HG03460 (cell line): Measurements from ENCODE around the gene FEV.

Experiments used
- ATAC-seq: cut with Tn5 transposase; IDR thresholded peaks from one replicate; pipeline ENCODE4 v1.9.1; 2021; ENCODE audit not compliant: unreplicated experiment

FEV gene

DNA sequence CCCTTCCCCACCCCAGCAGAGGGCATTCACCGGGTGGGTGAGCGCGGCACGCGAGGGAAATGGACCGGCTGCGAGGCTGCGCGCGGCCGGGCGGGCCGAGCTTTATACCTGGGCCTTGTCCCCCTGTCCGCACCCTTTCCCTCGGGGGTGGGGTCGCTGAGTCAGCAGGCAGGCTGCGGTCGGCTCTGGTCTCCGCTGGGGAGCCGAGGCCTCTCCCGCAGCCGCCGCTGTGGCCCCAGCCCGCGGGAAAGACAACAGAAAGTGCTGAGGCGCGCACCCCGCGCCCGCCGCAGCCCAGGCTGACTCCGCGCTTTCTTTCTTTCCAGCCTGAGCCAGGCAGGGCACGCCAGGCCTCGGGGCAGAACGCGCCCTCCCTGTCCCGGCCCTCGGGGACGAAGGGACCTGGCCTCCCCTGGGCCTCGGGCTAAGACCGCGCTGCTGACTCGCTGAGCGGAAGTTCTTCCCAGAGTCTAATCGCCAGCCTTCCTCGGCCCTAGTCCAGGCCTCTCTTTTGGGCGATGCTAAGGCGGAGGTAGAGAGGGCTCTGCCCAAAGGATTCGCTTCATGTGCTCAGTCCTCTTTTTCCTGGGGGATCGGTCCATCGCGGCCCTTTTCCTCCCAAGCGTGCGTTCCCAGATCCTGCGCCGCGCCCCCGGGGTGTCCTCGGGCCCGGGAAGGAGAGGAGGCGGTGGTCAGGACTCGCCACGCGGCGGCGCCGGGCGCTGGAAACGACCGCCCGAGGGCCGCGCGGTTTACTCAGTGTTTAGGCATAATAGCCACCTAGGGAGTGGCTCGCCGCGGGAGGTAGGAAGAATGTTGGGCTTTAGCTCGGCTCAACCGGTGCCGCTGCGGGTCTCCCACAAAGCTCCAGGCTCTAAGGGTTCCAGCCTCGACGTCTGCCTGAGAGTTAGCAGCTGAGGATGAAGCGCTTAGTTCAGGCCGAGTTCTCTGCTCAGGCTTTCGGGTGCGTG, 8.6 kb upstream of the FEV start, which contains the start of gene CRYBA2:
TSS of gene CRYBA2 (minus strand) at position 78 of the 971 bp plus-strand sequence. CDS start 246 bp downstream, outside the sequence.
- no peak for ATAC-seq

DNA sequence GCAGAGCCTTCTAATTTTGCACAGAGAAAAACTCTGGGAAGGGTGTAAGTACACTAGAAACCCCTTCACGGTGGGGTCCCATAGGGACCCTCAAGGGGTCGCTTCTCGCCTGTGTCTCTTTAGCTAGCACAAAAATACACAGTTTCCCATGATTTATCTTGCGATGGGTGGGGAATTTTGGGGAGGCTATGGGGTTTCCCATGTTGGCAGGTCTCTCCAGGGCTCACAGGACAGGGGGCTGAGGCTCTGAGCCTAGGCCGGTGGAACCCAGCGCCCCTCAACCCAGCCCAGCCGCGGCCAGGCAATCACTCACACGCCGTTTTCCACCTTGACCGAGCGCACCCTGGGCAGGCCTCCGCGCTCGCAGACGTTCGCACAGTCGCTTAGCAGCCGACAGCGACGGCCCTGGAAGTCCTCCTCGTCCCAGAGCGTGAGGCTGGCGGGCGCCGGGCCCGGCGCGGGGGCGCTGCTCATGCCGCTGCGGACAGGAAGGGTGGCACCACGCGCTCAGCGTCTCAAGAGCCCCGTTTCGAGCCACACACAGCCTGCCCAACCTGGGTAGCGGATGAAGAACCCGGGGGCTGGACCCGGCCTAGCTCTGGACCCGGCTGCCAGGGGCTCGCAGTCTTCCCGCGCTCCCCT, 7.8 kb upstream of the FEV start:
- ATAC-seq = no peak

DNA sequence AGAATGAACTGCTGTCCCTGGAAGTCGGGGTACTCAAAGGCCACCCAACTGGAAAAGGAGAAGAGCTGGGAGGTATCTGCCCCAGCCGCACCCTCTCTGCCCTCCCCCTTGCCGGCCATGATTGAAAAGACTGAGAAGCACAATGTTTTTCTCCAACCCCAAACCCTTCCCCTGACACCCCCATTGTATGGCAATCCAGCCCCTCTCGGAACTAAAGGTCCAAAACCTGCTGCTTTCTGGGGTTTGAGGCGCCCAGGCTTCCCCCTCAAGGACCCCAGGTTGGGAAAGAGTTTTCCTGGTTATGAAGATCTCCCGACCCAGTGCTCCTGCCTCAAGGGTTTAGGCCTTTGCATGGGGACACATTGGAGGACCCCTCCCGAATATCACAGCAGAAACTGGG, 7.2 kb upstream of the FEV start:
- no peak for ATAC-seq

DNA sequence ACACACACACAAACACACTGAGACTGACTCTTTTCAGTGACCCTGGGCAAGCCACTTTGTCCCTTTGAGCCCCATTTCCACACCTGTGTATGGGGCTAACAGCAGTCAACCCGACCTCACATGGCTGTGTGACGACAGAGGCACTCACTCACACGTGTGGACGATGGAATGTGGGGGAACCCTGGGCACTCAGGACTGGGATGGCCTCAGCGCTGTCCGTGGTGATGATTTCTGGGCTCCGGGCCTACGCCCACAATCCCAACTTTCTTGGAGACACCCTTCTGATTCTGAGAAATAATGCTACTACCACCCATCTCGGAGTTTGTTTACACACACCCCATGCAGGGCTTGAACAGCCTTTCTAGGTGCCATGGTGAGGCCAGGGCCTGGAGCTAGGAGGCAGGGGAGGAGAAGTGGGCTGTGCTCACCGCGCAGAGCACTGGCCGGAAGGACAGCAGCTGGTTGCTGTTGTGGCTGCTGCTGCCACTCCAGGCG, 6.7 kb upstream of the FEV start:
- no peak for ATAC-seq

DNA sequence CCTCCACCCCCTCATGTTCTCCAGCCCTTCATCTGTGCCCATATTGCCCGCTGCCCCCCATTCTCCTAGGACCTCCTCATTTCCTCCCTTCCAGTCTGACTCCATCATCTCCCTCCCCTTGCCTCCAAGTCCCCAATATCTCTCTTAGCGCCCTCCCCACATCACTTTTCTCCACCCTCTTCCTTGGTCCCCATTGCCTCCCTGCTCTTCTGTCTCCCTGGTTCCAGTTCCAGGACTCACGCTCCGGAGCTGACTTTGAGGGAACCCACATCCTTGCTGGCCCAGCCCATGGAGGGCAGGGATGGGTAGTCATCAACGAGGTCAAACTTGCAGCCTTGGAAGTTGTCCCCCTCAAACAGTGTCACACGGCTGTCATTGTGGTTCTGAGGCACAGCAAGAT, 5.6 kb upstream of the FEV start:
- no peak for ATAC-seq

DNA sequence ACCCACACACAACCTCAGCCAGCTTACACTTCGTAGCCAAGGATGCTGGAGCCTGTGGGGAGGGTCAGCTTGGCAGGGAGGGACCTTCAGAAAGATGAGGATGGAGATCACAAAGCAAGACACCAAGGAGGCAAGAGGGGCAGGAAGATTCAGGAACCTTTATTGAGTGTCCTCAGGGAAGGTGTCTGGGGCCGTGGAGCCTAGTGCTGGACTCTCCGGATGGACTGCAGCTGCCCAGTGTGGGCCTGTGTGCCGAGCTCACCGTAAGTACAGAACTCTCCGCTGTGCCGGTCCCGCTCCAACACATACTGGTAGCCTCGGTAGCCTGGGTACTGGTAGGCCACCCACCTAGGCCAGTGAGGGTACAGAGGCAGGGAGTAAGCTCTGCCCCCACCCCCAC, 5.1 kb upstream of the FEV start:
- no peak for ATAC-seq

DNA sequence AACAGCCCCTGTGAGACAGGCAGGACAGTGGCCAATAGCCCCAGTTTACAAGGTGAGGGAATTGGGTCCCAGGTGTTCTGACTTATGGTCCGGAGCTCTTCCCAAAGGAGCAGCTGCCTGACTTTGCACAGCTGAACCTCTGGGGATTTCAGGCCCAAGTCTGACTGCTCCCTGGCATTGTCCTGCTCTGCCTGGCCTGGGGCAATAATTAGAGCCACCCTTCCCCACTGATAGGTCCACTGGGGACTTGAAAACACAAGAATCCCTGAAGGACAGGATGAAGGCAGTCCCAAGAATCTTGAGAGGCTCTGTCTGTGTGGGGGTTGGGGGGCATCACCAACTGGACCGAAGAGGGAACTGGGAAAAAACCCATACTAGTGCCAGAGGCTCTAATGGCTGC, 3.7 kb upstream of the FEV start:
- no peak for ATAC-seq

DNA sequence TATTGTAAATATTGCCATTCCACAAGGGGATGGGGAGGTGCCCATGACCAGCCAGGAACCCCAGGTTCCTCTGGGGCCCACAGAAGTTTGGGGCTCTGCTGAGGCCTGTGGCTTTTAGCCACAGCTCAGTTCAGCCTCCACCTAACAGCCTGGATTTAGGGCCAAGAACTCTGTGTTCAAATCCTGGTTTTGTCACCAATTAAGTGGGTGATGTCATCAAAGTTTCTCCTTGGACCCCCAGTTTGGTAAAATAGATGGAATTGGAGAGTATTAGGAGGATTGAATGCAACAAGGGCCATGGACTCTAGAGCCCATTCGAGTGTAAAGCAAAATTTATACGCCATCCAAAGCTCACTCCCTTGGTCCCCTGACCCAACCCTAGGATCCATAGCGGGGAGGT, 3.2 kb upstream of the FEV start:
- ATAC-seq = no peak

DNA sequence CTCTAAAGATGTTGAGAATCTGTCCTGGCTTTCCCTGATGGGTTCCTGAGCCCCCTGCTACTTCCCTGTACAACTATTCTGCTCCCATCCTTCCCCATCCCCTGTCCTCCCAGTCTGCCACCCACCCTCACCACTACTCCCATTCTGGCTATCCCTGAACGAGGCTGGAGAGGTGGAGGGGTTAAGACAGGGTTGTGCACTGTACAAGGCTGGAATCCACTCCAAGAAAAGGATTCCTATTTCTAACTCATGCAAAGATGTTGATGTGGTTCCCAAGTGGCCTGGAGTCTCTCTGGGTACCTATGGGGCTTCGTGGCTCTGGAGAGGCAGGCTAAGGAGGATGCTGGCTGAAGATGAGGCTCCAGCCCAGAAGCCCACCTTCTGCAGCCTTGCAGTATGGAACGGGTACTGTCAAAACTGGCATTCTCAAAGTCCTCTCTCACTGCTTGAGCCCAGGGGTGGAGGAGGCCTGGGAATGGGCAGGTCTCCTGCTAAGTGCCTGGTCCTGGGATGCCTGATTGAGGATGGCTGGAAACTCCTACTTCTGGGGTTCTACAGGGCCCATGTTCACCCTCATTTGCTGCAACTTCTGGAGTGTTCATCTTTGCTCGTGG, 1.3 kb upstream of the FEV start:
- no peak for ATAC-seq

DNA sequence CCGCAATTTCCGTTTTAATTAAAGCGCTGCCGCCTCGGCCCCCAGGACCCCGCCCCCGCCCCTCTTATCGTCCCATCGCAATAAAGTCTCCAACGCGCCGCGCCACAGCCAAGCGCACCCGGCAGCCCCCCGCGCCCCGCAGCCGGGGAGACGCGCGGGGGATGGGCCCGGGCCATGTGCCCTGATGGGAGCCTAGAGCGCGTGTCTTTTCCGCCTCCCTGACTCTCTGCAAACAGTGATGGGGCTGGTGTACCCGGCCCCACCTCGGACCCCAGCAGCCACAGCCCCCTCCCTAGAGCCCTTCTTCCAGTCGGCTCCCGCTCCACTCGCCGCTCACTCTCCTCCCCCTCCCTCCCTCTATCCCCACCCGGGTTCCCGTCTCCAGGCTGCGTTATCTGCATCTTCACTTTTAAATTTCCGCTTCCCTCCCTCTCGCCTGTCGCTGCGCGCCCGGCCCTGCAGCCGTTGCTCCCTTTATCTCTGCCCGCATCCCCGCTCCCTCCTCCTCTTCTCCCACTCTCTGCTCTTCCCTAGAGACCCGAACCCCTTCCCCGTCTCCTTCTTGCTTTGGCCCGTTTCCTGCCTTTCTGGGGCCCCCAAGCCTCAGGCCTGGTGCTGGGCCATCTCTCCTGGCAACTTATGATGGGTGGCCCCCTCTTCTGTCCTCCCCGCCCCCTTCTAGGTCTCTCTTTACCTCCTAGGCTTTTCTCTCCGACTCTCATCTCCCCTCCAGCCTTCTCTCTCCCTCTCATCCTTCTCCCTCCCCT, 524 bp upstream of the FEV start:
- ATAC-seq = no peak

DNA sequence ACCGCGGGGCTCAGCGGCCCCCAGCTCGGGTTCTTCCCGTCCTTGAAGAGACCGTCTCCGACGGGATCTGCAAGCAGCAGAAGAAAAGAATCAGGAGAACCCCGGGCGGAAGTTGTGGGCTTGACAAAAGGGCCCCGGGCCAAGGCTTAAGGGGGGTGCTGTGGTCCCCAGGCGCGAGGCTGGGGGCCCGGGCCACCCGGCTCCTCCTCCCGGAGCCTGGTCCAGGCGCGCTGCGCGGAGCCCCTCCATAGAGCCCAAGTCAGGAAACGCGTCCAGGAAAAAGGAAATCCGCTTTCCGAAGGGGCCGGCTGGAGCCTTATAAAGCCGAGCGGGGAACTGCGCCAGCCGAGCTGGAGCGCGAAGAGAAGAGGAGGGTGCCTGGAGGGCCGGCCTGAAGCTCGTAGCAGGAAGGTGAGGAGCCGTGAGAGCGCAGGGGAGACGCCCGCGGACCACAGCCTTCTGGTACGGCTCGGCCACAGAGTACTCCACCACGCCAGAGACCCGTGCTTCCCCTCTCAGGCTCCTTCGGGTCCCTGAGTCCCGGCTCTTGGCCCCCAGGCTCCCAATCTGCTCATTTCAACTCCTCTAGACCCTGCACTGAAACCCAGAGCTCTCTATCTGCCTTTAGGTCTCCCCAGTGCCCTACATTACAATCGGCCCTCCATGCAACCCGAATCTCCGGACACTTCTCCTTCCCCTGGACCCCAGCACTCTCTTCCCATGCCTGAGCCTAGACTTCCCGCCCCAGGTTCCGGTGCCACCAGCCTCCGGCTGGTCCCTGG, 554 bp downstream of the FEV start:
- no peak for ATAC-seq

DNA sequence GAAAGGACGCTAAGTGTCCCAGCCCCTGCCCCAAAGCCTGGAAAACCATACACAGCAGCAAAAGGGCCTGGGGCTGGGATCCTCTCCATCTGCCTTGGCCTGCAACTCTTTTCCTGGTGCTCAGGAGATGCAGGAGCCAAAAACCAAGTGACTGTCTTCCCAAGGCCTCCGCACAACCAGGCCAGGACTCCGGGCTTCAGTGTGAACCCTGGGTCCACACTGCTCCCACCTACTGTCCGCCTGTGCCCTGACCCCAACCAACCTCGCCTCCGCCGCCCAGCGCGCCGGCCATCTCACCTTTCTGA, 1.1 kb downstream of the FEV start:
- ATAC-seq = no peak

DNA sequence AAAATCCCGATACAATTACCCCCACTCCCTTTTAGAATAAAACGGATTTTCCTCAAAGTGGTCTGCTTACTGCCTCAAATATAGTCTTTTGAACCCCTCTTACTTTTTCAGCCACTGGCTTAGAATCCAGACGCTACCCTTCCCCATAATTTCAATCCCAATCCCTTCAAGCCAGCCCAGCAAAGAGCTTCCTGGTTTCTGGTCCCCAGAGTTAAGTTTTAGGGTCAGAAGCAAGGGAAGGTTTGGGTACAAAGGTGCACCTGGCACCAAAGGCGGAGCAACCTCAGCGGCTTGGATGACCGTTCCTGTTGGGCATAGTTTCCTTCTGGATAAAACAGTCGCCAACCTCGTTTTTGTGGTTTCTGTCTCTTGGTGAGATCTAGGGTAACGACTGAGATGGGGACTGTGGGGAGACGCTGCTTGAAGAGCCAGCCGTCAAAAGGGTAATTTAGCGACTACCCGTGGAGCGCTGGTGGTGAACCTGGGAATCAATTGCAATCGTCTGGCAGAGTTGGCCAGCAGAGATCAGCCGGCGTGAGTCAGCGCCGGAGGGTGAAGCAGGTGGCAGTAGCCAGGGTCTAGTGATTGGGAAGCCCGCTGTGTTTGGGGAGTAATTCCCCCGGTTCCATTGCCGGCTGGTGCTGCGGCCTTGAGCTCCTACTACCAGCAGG, 1.6 kb downstream of the FEV start:
- ATAC-seq = no peak

DNA sequence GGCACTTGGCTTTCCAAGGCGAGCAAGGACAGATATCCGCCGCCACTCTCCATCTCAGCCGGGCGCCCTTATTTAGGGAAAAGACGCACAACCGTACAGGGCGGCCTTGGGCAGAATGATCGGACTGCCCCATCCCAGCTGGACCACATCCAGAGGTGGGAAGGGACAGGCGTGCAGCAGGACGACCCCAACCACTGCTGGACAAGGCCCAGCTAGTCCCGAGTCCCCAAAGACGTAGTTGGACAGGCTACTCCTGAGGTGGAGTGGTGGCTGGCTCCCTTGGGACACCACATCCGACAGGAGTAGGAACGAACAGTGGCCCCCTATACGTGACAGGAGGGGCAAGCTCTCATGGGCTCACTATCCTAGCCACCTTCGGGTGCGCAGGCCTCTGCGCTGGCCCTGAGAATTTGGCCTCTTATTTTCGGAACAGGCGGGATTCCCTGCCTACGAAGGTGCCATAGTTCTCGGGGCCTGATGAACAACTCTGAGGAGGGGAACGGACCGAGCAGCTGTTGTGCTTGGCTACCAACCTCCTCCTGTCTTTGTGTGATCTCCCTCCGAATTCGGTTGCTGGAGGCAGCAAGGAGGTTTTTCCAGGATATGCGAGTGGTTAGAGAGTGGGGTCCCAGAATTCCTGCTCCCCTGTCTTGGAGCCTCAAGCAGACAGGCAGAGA, 2.3 kb downstream of the FEV start:
- no peak for ATAC-seq

DNA sequence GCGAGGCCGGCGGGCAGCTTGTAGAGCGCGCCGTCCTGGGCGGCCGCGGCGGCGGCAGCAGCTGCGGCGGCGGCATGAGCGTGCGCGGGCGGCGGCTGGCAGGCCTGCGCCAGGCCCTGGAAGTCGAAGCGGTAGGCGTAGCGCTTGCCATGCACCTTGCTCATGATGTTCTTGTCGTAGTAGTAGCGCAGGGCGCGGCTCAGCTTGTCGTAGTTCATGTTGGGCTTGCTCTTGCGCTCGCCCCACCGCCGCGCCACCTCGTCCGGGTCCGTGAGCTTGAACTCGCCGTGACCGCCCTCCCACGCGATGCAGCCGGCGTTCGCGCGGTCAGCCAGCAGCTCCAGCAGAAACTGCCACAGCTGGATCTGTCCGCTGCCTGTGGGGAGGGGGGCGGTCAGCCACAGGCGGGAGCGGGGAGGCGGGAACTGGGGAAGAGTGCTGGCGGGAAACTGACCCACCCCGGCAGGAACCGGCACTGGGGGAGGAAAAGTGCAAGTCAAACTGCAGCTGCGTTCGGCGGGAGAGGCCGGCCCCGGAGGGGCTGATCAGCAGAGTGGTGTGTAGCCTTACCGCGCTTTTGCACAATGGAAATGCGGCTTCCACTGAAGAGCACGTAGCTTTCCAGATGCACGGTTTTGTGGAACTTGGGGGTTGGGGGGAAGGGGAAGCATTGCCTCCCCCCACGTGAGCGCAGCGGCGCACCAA, 3.0 kb downstream of the FEV start:
- no peak for ATAC-seq

DNA sequence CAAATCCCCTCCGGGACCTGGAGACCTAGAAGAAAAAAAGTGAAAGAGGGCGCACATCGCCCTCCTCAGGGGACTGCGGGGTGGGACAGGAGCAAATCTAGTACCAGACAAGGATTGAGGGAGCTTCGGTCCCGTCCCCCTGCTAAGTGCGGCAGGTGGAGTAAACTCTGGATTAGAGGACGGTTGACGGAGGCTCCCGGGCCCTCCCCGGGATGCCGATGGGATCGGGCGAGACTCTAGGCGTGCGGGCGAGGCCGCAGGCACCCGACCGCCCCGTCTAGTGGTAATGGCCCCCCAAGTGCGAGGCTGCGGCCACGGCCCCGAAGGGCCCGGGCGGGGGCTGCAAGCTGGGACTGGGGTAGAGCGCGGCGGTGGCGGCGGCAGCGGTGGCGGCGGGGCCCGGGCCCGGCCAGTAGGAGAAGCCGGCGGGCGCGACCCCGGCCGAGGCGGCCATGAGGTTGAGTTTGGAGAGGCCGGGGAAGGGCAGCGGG, 3.5 kb downstream of the FEV start:
- ATAC-seq = no peak

DNA sequence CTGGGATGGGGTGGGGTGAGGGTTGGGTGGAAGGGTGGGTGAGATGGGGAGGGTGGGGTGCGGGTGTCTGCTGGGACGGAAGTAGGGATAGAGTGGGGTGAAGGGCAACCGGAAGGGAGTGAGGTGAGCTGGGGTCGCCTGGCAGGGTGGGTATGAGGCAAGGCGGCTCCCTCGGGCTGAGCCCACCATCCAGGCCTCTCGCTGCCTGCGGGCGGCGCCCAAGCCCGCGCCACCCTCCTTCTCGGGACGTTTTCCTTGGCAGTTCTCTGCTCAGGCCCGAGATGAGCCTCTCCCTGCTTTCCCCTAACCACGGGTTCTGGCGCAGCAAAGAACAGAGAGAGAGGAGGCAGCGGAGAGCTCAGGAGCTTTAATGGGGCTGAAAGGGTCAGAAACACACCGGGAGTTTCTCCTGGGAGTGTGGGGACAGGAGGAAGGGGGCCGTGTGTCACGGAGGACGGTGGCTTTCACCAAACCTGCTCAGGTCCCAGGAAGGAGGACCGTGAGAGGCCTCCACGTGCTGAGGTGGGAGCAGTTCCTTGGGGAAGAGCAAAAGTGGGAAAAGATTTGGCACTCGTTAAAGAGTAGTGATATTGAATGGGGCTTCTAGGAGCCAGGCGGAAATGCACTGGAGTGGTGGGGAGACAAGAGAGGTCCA, 4.1 kb downstream of the FEV start:
- ATAC-seq = no peak
